ENCODE results near the gene SERPINB5.

DNA sequence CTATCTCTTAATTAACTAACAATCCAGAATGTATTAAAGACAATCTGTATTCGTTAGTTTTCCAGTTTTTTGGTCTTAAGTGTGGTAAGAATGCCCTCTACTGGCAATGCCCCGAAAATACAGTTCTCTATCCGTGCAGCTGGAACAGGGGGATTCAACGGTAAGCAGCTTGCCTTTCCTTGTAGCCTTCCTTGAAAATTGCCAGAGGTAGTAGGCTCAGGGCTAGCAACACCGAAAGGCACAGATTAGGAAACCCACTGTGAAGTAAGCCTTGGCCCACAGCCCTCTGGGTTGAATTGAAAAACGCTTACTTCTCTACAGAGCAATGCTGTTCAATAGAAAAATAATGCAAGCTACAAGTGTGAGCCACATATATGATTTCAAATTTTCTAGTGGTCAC lies 37.4 kb upstream of the SERPINB5 start:
- TF ChIP-seq CTCF (IDR thresholded peaks at IDR 0.05): peak; percentile 67
- no peak for TF ChIP-seq TCF7L2 (IDR thresholded peaks at IDR 0.05; ENCODE audit: low read depth, low read length)
- TF ChIP-seq POLR2AphosphoS5 (IDR thresholded peaks at IDR 0.05; ENCODE audit: low read depth, low read length): no peak
- TF ChIP-seq SIN3A (IDR thresholded peaks at IDR 0.05; ENCODE audit: borderline replicate concordance, insufficient read depth, low read depth, low read length): no peak
